ENCODE measurements around the gene FOXA2.

DNA sequence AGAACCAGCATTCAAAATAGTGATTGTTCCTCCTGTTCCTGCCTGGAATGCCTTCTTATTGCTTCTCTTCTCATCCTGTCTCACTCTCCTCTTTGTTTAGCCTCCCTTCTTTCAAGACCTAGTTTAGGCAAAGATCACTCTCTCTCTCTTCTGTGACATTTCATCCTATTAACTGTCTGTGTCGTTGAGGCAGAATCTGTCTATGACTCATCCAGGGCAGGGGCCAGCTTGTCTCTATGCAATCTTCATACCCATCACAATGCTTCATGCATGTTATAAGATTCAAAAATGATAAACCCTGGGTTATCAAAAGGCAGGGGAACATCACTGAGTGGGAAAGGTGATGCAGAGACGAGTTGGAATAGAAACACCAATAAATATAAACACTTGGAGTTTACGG lies 32.2 kb upstream of the FOXA2 start:
- TF ChIP-seq, protein P1, sequence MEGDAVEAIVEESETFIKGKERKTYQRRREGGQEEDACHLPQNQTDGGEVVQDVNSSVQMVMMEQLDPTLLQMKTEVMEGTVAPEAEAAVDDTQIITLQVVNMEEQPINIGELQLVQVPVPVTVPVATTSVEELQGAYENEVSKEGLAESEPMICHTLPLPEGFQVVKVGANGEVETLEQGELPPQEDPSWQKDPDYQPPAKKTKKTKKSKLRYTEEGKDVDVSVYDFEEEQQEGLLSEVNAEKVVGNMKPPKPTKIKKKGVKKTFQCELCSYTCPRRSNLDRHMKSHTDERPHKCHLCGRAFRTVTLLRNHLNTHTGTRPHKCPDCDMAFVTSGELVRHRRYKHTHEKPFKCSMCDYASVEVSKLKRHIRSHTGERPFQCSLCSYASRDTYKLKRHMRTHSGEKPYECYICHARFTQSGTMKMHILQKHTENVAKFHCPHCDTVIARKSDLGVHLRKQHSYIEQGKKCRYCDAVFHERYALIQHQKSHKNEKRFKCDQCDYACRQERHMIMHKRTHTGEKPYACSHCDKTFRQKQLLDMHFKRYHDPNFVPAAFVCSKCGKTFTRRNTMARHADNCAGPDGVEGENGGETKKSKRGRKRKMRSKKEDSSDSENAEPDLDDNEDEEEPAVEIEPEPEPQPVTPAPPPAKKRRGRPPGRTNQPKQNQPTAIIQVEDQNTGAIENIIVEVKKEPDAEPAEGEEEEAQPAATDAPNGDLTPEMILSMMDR (IDR thresholded peaks at IDR 0.05), result no peak
- TF ChIP-seq EZH2 (IDR thresholded peaks at IDR 0.05; ENCODE audit: borderline replicate concordance, insufficient read depth, low read depth, low read length, poor library complexity, severe bottlenecking), result no peak
